GM23338 (cell line): ENCODE results near the gene NAALADL2.

Source experiments
- CREB1 ChIP-seq: fragments of 250-450 bp; sonication (Bioruptor Pico); IDR thresholded peaks from 2 replicates; pipeline ENCODE4 v1.5.0; 2020; ENCODE audit warnings: low read depth, mild to moderate bottlenecking, moderate library complexity
- EZH2 ChIP-seq: fragments of 200-600 bp; sonication (generic); IDR thresholded peaks from one replicate; pipeline ENCODE4 v1.8.0; 2017; ENCODE audit warnings: antibody characterized with exemption, mild to moderate bottlenecking, low read depth; ENCODE audit not compliant: unreplicated experiment
- EZH2phosphoT487 ChIP-seq: fragments of 200-600 bp; sonication (generic); IDR thresholded peaks from one replicate; pipeline ENCODE4 v1.8.1; 2018; ENCODE audit warnings: antibody characterized with exemption; ENCODE audit not compliant: unreplicated experiment
- JUNB ChIP-seq: IDR thresholded peaks from one replicate; pipeline ENCODE4 v1.6.1; 2016; ENCODE audit warnings: antibody characterized with exemption; ENCODE audit not compliant: unreplicated experiment
- NANOG ChIP-seq: IDR thresholded peaks from 2 replicates; pipeline ENCODE4 v1.6.1; 2016; ENCODE audit warnings: antibody characterized with exemption, borderline replicate concordance
- POLR2AphosphoS5 ChIP-seq: IDR thresholded peaks from 2 replicates; pipeline ENCODE4 v1.6.1; 2016; ENCODE audit warnings: antibody characterized with exemption, low read depth
- STAT1 ChIP-seq: IDR thresholded peaks from one replicate; pipeline ENCODE4 v1.6.1; 2016; ENCODE audit warnings: antibody characterized with exemption; ENCODE audit not compliant: unreplicated experiment
- ZNF114 ChIP-seq: fragments of 250-450 bp; sonication (Bioruptor Pico); IDR thresholded peaks from 2 replicates; pipeline ENCODE4 v1.5.0; 2020; ENCODE audit warnings: mild to moderate bottlenecking, moderate library complexity
- ZNF331 ChIP-seq: fragments of 250-450 bp; sonication (Bioruptor Pico); IDR thresholded peaks from 2 replicates; pipeline ENCODE4 v1.5.0; 2020; ENCODE audit warnings: low read depth, mild to moderate bottlenecking, moderate library complexity
- TF ChIP-seq, protein P1 (sequence below): IDR thresholded peaks from one replicate; pipeline ENCODE4 v1.6.1; 2018; ENCODE audit warnings: antibody characterized with exemption; ENCODE audit not compliant: unreplicated experiment
- TF ChIP-seq, protein P2 (sequence below), 2 experiments: fragments of 200-600 bp in 1 of 2; sonication (generic) in 1 of 2; conservative IDR thresholded peaks; 2 replicates each; pipeline versions ENCODE4 v1.5.1 to v1.6.1; 2016 to 2017; ENCODE audit warnings: antibody characterized with exemption in 2 of 2, low read depth in 2 of 2, mild to moderate bottlenecking in 2 of 2, moderate library complexity in 1 of 2
- TF ChIP-seq, protein P3 (sequence below): IDR thresholded peaks from 2 replicates; pipeline ENCODE4 v1.6.1; 2016; ENCODE audit warnings: antibody characterized with exemption
- TF ChIP-seq, protein P4 (sequence below): fragments of 250-450 bp; sonication (Bioruptor Pico); IDR thresholded peaks from 2 replicates; pipeline ENCODE4 v1.5.0; 2020; ENCODE audit warnings: mild to moderate bottlenecking, moderate library complexity

DNA sequence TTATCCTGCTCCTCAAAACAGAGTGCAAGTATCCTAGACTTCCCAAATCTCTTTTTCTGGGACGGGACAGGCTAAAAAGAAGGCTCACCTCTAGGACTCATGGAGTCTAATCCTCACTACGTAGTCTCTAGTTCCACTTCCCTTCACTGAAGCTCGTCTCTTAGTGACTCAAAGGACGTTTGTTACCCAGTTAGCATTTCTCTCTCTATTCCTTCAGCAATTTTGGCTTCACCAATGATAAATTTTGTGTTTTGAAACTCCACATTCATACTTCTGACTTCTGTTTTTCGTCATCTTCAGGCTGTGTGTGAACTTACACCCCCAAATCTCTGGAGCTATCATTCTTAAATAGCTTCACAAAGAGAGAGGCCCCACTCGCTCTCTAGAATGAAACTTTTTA lies 627.1 kb downstream of the NAALADL2 start:
- TF ChIP-seq POLR2AphosphoS5 (no peak), NANOG (no peak), EZH2 (no peak), EZH2phosphoT487 (no peak), ZNF331 (CRISPR knock-in tag) (no peak), ZNF114 (CRISPR knock-in tag) (no peak), JUNB (no peak), CREB1 (CRISPR knock-in tag) (no peak), STAT1 (no peak)
- TF ChIP-seq, protein P1, sequence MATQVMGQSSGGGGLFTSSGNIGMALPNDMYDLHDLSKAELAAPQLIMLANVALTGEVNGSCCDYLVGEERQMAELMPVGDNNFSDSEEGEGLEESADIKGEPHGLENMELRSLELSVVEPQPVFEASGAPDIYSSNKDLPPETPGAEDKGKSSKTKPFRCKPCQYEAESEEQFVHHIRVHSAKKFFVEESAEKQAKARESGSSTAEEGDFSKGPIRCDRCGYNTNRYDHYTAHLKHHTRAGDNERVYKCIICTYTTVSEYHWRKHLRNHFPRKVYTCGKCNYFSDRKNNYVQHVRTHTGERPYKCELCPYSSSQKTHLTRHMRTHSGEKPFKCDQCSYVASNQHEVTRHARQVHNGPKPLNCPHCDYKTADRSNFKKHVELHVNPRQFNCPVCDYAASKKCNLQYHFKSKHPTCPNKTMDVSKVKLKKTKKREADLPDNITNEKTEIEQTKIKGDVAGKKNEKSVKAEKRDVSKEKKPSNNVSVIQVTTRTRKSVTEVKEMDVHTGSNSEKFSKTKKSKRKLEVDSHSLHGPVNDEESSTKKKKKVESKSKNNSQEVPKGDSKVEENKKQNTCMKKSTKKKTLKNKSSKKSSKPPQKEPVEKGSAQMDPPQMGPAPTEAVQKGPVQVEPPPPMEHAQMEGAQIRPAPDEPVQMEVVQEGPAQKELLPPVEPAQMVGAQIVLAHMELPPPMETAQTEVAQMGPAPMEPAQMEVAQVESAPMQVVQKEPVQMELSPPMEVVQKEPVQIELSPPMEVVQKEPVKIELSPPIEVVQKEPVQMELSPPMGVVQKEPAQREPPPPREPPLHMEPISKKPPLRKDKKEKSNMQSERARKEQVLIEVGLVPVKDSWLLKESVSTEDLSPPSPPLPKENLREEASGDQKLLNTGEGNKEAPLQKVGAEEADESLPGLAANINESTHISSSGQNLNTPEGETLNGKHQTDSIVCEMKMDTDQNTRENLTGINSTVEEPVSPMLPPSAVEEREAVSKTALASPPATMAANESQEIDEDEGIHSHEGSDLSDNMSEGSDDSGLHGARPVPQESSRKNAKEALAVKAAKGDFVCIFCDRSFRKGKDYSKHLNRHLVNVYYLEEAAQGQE: no peak
- TF ChIP-seq, protein P2, sequence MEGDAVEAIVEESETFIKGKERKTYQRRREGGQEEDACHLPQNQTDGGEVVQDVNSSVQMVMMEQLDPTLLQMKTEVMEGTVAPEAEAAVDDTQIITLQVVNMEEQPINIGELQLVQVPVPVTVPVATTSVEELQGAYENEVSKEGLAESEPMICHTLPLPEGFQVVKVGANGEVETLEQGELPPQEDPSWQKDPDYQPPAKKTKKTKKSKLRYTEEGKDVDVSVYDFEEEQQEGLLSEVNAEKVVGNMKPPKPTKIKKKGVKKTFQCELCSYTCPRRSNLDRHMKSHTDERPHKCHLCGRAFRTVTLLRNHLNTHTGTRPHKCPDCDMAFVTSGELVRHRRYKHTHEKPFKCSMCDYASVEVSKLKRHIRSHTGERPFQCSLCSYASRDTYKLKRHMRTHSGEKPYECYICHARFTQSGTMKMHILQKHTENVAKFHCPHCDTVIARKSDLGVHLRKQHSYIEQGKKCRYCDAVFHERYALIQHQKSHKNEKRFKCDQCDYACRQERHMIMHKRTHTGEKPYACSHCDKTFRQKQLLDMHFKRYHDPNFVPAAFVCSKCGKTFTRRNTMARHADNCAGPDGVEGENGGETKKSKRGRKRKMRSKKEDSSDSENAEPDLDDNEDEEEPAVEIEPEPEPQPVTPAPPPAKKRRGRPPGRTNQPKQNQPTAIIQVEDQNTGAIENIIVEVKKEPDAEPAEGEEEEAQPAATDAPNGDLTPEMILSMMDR (conservative IDR thresholded peaks at IDR 0.05; ENCODE audit: low read depth in 2 of 2): no peak
- TF ChIP-seq, protein P3, sequence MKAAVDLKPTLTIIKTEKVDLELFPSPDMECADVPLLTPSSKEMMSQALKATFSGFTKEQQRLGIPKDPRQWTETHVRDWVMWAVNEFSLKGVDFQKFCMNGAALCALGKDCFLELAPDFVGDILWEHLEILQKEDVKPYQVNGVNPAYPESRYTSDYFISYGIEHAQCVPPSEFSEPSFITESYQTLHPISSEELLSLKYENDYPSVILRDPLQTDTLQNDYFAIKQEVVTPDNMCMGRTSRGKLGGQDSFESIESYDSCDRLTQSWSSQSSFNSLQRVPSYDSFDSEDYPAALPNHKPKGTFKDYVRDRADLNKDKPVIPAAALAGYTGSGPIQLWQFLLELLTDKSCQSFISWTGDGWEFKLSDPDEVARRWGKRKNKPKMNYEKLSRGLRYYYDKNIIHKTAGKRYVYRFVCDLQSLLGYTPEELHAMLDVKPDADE: no peak
- TF ChIP-seq, protein P4, sequence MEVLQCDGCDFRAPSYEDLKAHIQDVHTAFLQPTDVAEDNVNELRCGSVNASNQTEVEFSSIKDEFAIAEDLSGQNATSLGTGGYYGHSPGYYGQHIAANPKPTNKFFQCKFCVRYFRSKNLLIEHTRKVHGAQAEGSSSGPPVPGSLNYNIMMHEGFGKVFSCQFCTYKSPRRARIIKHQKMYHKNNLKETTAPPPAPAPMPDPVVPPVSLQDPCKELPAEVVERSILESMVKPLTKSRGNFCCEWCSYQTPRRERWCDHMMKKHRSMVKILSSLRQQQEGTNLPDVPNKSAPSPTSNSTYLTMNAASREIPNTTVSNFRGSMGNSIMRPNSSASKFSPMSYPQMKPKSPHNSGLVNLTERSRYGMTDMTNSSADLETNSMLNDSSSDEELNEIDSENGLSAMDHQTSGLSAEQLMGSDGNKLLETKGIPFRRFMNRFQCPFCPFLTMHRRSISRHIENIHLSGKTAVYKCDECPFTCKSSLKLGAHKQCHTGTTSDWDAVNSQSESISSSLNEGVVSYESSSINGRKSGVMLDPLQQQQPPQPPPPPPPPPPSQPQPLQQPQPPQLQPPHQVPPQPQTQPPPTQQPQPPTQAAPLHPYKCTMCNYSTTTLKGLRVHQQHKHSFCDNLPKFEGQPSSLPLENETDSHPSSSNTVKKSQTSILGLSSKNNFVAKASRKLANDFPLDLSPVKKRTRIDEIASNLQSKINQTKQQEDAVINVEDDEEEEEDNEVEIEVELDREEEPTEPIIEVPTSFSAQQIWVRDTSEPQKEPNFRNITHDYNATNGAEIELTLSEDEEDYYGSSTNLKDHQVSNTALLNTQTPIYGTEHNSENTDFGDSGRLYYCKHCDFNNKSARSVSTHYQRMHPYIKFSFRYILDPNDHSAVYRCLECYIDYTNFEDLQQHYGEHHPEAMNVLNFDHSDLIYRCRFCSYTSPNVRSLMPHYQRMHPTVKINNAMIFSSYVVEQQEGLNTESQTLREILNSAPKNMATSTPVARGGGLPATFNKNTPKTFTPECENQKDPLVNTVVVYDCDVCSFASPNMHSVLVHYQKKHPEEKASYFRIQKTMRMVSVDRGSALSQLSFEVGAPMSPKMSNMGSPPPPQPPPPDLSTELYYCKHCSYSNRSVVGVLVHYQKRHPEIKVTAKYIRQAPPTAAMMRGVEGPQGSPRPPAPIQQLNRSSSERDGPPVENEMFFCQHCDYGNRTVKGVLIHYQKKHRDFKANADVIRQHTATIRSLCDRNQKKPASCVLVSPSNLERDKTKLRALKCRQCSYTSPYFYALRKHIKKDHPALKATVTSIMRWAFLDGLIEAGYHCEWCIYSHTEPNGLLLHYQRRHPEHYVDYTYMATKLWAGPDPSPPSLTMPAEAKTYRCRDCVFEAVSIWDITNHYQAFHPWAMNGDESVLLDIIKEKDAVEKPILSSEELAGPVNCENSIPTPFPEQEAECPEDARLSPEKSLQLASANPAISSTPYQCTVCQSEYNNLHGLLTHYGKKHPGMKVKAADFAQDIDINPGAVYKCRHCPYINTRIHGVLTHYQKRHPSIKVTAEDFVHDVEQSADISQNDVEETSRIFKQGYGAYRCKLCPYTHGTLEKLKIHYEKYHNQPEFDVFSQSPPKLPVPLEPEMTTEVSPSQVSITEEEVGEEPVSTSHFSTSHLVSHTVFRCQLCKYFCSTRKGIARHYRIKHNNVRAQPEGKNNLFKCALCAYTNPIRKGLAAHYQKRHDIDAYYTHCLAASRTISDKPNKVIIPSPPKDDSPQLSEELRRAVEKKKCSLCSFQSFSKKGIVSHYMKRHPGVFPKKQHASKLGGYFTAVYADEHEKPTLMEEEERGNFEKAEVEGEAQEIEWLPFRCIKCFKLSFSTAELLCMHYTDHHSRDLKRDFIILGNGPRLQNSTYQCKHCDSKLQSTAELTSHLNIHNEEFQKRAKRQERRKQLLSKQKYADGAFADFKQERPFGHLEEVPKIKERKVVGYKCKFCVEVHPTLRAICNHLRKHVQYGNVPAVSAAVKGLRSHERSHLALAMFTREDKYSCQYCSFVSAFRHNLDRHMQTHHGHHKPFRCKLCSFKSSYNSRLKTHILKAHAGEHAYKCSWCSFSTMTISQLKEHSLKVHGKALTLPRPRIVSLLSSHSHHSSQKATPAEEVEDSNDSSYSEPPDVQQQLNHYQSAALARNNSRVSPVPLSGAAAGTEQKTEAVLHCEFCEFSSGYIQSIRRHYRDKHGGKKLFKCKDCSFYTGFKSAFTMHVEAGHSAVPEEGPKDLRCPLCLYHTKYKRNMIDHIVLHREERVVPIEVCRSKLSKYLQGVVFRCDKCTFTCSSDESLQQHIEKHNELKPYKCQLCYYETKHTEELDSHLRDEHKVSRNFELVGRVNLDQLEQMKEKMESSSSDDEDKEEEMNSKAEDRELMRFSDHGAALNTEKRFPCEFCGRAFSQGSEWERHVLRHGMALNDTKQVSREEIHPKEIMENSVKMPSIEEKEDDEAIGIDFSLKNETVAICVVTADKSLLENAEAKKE (CRISPR knock-in tag): no peak
